ENCODE data around the gene MEF2B.

DNA sequence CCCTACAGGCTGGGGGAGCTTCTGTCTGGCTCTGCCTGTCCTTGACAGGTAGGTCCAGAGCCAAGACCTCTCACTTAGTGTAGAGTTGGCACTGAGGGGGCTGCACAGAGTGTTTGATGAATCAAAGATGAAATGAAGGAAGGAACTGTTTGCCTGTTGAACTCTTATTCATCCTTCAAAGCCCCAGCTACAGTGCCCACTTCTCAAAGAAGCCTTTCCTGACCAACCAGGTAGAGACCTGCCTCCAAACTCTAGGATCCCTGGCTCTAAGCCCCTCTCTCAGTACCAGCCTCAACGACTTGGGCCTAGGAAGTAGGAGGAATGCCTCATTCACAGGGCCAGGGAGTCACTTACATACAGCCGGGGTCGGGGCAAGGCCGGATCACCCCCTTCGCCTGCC, 22.7 kb downstream of the MEF2B start:
- TF ChIP-seq, protein P1, sequence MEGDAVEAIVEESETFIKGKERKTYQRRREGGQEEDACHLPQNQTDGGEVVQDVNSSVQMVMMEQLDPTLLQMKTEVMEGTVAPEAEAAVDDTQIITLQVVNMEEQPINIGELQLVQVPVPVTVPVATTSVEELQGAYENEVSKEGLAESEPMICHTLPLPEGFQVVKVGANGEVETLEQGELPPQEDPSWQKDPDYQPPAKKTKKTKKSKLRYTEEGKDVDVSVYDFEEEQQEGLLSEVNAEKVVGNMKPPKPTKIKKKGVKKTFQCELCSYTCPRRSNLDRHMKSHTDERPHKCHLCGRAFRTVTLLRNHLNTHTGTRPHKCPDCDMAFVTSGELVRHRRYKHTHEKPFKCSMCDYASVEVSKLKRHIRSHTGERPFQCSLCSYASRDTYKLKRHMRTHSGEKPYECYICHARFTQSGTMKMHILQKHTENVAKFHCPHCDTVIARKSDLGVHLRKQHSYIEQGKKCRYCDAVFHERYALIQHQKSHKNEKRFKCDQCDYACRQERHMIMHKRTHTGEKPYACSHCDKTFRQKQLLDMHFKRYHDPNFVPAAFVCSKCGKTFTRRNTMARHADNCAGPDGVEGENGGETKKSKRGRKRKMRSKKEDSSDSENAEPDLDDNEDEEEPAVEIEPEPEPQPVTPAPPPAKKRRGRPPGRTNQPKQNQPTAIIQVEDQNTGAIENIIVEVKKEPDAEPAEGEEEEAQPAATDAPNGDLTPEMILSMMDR (IDR thresholded peaks at IDR 0.05), result no peak
- TF ChIP-seq POLR2A (IDR thresholded peaks at IDR 0.05), result no peak
